Measurements from ENCODE around the gene TACC2.
A peak's percentile ranks its signal among the peaks of the same experiment; 100 is the strongest.

The TACC2 gene

GRCh38 chr10:122148876-122149560 is 160.1 kb downstream of the TACC2 start:
- H3K9me3 ChIP-seq (ENCODE audit: control insufficient read depth, low read depth, low read length) = peaks cover 8% of the 10 kb centered on the region
- H3K27me3 ChIP-seq (ENCODE audit: control insufficient read depth, insufficient read depth, low read length) = no peaks in the 10 kb centered on the region
- H3K9ac ChIP-seq (ENCODE audit: low read length) = no peak overlapping the region
- H3K27ac ChIP-seq (ENCODE audit: low read length) = no peak overlapping the region
- no peaks in the 10 kb centered on the region for H3K36me3 ChIP-seq (ENCODE audit: control insufficient read depth, low read depth, low read length)
- peaks cover 4% of the 10 kb centered on the region for H3K4me1 ChIP-seq (ENCODE audit: control insufficient read depth, low read depth, low read length)
- no peak overlapping the region for H3K4me3 ChIP-seq (ENCODE audit: low read length)

- Histone ChIP-seq H3K4me1 (ENCODE audit: control insufficient read depth, low read depth, low read length) (peaks cover 12% of the 10 kb centered on the region), H3K4me3 (ENCODE audit: low read length) (no peak overlapping the region), H3K9ac (ENCODE audit: low read length) (no peak overlapping the region), H3K36me3 (ENCODE audit: control insufficient read depth, low read depth, low read length) (no peaks in the 10 kb centered on the region), H3K27ac (ENCODE audit: low read length) (no peak overlapping the region), H3K27me3 (ENCODE audit: control insufficient read depth, insufficient read depth, low read length) (no peaks in the 10 kb centered on the region), H3K9me3 (ENCODE audit: control insufficient read depth, low read depth, low read length) (peaks cover 6% of the 10 kb centered on the region)
Measured at GRCh38 chr10:122149561-122150505, 160.9 kb downstream of the TACC2 start.

GRCh38 chr10:122151121-122151694 is 162.2 kb downstream of the TACC2 start:
- no peaks in the 10 kb centered on the region for H3K9me3 ChIP-seq (ENCODE audit: control insufficient read depth, low read depth, low read length)
- H3K9ac ChIP-seq (ENCODE audit: low read length) = no peak overlapping the region
- H3K27ac ChIP-seq (ENCODE audit: low read length) = no peak overlapping the region
- H3K4me3 ChIP-seq (ENCODE audit: low read length) = no peak overlapping the region
- no peaks in the 10 kb centered on the region for H3K27me3 ChIP-seq (ENCODE audit: control insufficient read depth, insufficient read depth, low read length)
- H3K36me3 ChIP-seq (ENCODE audit: control insufficient read depth, low read depth, low read length) = no peaks in the 10 kb centered on the region
- H3K4me1 ChIP-seq (ENCODE audit: control insufficient read depth, low read depth, low read length) = peaks cover 19% of the 10 kb centered on the region

- Histone ChIP-seq H3K27ac (ENCODE audit: low read length) (no peak overlapping the region), H3K9me3 (ENCODE audit: control insufficient read depth, low read depth, low read length) (no peaks in the 10 kb centered on the region), H3K4me3 (ENCODE audit: low read length) (no peak overlapping the region), H3K36me3 (ENCODE audit: control insufficient read depth, low read depth, low read length) (no peaks in the 10 kb centered on the region), H3K4me1 (ENCODE audit: control insufficient read depth, low read depth, low read length) (peaks cover 22% of the 10 kb centered on the region), H3K9ac (ENCODE audit: low read length) (no peak overlapping the region), H3K27me3 (ENCODE audit: control insufficient read depth, insufficient read depth, low read length) (no peaks in the 10 kb centered on the region)
Measured at GRCh38 chr10:122152544-122152943, 163.6 kb downstream of the TACC2 start.

- no peak overlapping the region for H3K4me3 ChIP-seq (ENCODE audit: low read length)
- no peaks in the 10 kb centered on the region for H3K27me3 ChIP-seq (ENCODE audit: control insufficient read depth, insufficient read depth, low read length)
- H3K9ac ChIP-seq (ENCODE audit: low read length) = no peak overlapping the region
- H3K9me3 ChIP-seq (ENCODE audit: control insufficient read depth, low read depth, low read length) = no peaks in the 10 kb centered on the region
- H3K36me3 ChIP-seq (ENCODE audit: control insufficient read depth, low read depth, low read length) = no peaks in the 10 kb centered on the region
- H3K27ac ChIP-seq (ENCODE audit: low read length) = no peak overlapping the region
- peaks cover 21% of the 10 kb centered on the region for H3K4me1 ChIP-seq (ENCODE audit: control insufficient read depth, low read depth, low read length)
Measured at GRCh38 chr10:122154031-122154544, 165.1 kb downstream of the TACC2 start.

- Histone ChIP-seq H3K9me3 (ENCODE audit: control insufficient read depth, low read depth, low read length) (no peaks in the 10 kb centered on the region), H3K4me1 (ENCODE audit: control insufficient read depth, low read depth, low read length) (peaks cover 27% of the 10 kb centered on the region), H3K27ac (ENCODE audit: low read length) (no peak overlapping the region), H3K9ac (ENCODE audit: low read length) (no peak overlapping the region), H3K27me3 (ENCODE audit: control insufficient read depth, insufficient read depth, low read length) (no peaks in the 10 kb centered on the region), H3K36me3 (ENCODE audit: control insufficient read depth, low read depth, low read length) (no peaks in the 10 kb centered on the region), H3K4me3 (ENCODE audit: low read length) (no peak overlapping the region)
Measured at GRCh38 chr10:122154545-122155366, 165.8 kb downstream of the TACC2 start.

- no peak overlapping the region for H3K27ac ChIP-seq (ENCODE audit: low read length)
- H3K9me3 ChIP-seq (ENCODE audit: control insufficient read depth, low read depth, low read length) = no peaks in the 10 kb centered on the region
- H3K27me3 ChIP-seq (ENCODE audit: control insufficient read depth, insufficient read depth, low read length) = no peaks in the 10 kb centered on the region
- no peaks in the 10 kb centered on the region for H3K36me3 ChIP-seq (ENCODE audit: control insufficient read depth, low read depth, low read length)
- H3K4me1 ChIP-seq (ENCODE audit: control insufficient read depth, low read depth, low read length) = peaks cover 40% of the 10 kb centered on the region
- no peak overlapping the region for H3K4me3 ChIP-seq (ENCODE audit: low read length)
- H3K9ac ChIP-seq (ENCODE audit: low read length) = no peak overlapping the region
Measured at GRCh38 chr10:122157451-122157850, 168.5 kb downstream of the TACC2 start.

- no peaks in the 10 kb centered on the region for H3K36me3 ChIP-seq (ENCODE audit: control insufficient read depth, low read depth, low read length)
- H3K27me3 ChIP-seq (ENCODE audit: control insufficient read depth, insufficient read depth, low read length) = no peaks in the 10 kb centered on the region
- no peaks in the 10 kb centered on the region for H3K9me3 ChIP-seq (ENCODE audit: control insufficient read depth, low read depth, low read length)
- no peak overlapping the region for H3K27ac ChIP-seq (ENCODE audit: low read length)
- no peak overlapping the region for H3K4me3 ChIP-seq (ENCODE audit: low read length)
- H3K4me1 ChIP-seq (ENCODE audit: control insufficient read depth, low read depth, low read length) = peaks cover 44% of the 10 kb centered on the region
- H3K9ac ChIP-seq (ENCODE audit: low read length) = no peak overlapping the region
Measured at GRCh38 chr10:122158362-122158761, 169.4 kb downstream of the TACC2 start.

GRCh38 chr10:122159141-122159970 is 170.4 kb downstream of the TACC2 start:
- H3K9ac ChIP-seq (ENCODE audit: low read length) = no peak overlapping the region
- peaks cover 39% of the 10 kb centered on the region for H3K4me1 ChIP-seq (ENCODE audit: control insufficient read depth, low read depth, low read length)
- peak overlapping the region; percentile 15 for H3K27ac ChIP-seq (ENCODE audit: low read length)
- H3K36me3 ChIP-seq (ENCODE audit: control insufficient read depth, low read depth, low read length) = no peaks in the 10 kb centered on the region
- H3K9me3 ChIP-seq (ENCODE audit: control insufficient read depth, low read depth, low read length) = no peaks in the 10 kb centered on the region
- no peaks in the 10 kb centered on the region for H3K27me3 ChIP-seq (ENCODE audit: control insufficient read depth, insufficient read depth, low read length)
- H3K4me3 ChIP-seq (ENCODE audit: low read length) = no peak overlapping the region

- no peak overlapping the region for H3K9ac ChIP-seq (ENCODE audit: low read length)
- H3K36me3 ChIP-seq (ENCODE audit: control insufficient read depth, low read depth, low read length) = peaks cover 5% of the 10 kb centered on the region
- peaks cover 46% of the 10 kb centered on the region for H3K4me1 ChIP-seq (ENCODE audit: control insufficient read depth, low read depth, low read length)
- no peak overlapping the region for H3K27ac ChIP-seq (ENCODE audit: low read length)
- no peak overlapping the region for H3K4me3 ChIP-seq (ENCODE audit: low read length)
- no peaks in the 10 kb centered on the region for H3K27me3 ChIP-seq (ENCODE audit: control insufficient read depth, insufficient read depth, low read length)
- no peaks in the 10 kb centered on the region for H3K9me3 ChIP-seq (ENCODE audit: control insufficient read depth, low read depth, low read length)
Measured at GRCh38 chr10:122161795-122162194, 172.8 kb downstream of the TACC2 start.

All from iPS-18a (cell line).